WTC11 (cell line): ENCODE data around the gene EYS. TPM values are rescaled to one million over a fixed set of nuclear protein-coding genes. Genes with fewer than 3 reads are reported as not detected.

Source experiments
- ATAC-seq: fragments of 200-7000 bp; cut with Tn5 transposase; 2 replicates; pipeline ENCODE4 v1.10.0; 2021; ENCODE audit warnings: mild to moderate bottlenecking, moderate library complexity
- CTCF ChIA-PET: fragments of 300-600 bp; sonication (Branson Sonifier 250); formaldehyde crosslinking; loops from one replicate; lab custom pipeline; 2021; ENCODE audit warnings: antibody characterized with exemption; lab: Charles Lee
- POLR2A ChIA-PET: fragments of 350-600 bp; sonication (Branson Sonifier 250); formaldehyde crosslinking; loops from one replicate; lab custom pipeline; 2021; ENCODE audit warnings: antibody characterized with exemption; lab: Charles Lee
- DNase-seq: peaks from one replicate; pipeline ENCODE4 v3.0.0; 2021; ENCODE audit warnings: low spot score
- H3K27ac Mint-ChIP-seq: 2 replicates; pipeline ENCODE4 v1.8.0; 2021; ENCODE audit warnings: mixed read lengths
- H3K27me3 Mint-ChIP-seq: 2 replicates; pipeline ENCODE4 v1.8.0; 2021; ENCODE audit warnings: low read depth, mild to moderate bottlenecking, moderate library complexity, mixed read lengths
- H3K36me3 Mint-ChIP-seq: 2 replicates; pipeline ENCODE4 v1.8.0; 2021; ENCODE audit warnings: mixed read lengths
- H3K4me1 Mint-ChIP-seq: 2 replicates; pipeline ENCODE4 v1.8.0; 2022; ENCODE audit warnings: mixed read lengths
- H3K4me3 Mint-ChIP-seq: 2 replicates; pipeline ENCODE4 v1.8.0; 2021; ENCODE audit warnings: mild to moderate bottlenecking, moderate library complexity, mixed read lengths
- H3K9me3 Mint-ChIP-seq: 2 replicates; pipeline ENCODE4 v1.8.0; 2021; ENCODE audit warnings: mixed read lengths
- ARID4B ChIP-seq: sonication (generic); formaldehyde crosslinking; IDR thresholded peaks from 2 replicates; pipeline ENCODE4 v1.8.0; 2023; ENCODE audit warnings: missing genetic modification reagents, mild to moderate bottlenecking, borderline replicate concordance
- ATF2 ChIP-seq: sonication (generic); formaldehyde crosslinking; IDR thresholded peaks from 2 replicates; pipeline ENCODE4 v1.8.1; 2022; ENCODE audit warnings: low read depth, missing genetic modification reagents, borderline replicate concordance
- ATF3 ChIP-seq: sonication (generic); formaldehyde crosslinking; conservative IDR thresholded peaks from 2 replicates; pipeline ENCODE4 v1.8.1; 2022; ENCODE audit warnings: mild to moderate bottlenecking, missing genetic modification reagents
- CBFB ChIP-seq: sonication (generic); formaldehyde crosslinking; IDR thresholded peaks from 2 replicates; pipeline ENCODE4 v1.8.1; 2022; ENCODE audit warnings: mild to moderate bottlenecking, low read depth, missing genetic modification reagents
- E2F4 ChIP-seq: sonication (generic); formaldehyde crosslinking; IDR thresholded peaks from 2 replicates; pipeline ENCODE4 v1.8.1; 2022; ENCODE audit warnings: low read depth, mild to moderate bottlenecking, moderate library complexity, missing genetic modification reagents, borderline replicate concordance
- E2F5 ChIP-seq: sonication (generic); formaldehyde crosslinking; IDR thresholded peaks from 2 replicates; pipeline ENCODE4 v1.8.1; 2022; ENCODE audit warnings: mild to moderate bottlenecking, moderate library complexity, missing genetic modification reagents
- ELF4 ChIP-seq: sonication (generic); formaldehyde crosslinking; IDR thresholded peaks from 2 replicates; pipeline ENCODE4 v1.8.1; 2022; ENCODE audit warnings: low read depth, mild to moderate bottlenecking, moderate library complexity, missing genetic modification reagents
- GABPB1 ChIP-seq: sonication (generic); formaldehyde crosslinking; IDR thresholded peaks from 2 replicates; pipeline ENCODE4 v1.8.1; 2023; ENCODE audit warnings: mild to moderate bottlenecking, missing genetic modification reagents
- GTF2I ChIP-seq: fragments of 250-450 bp; sonication (Bioruptor Pico); conservative IDR thresholded peaks from 2 replicates; pipeline ENCODE4 v1.4.0; 2021; ENCODE audit warnings: mild to moderate bottlenecking
- HMGXB4 ChIP-seq: sonication (generic); formaldehyde crosslinking; IDR thresholded peaks from 2 replicates; pipeline ENCODE4 v1.8.1; 2023; ENCODE audit warnings: mild to moderate bottlenecking, moderate library complexity, missing genetic modification reagents
- NR3C1 ChIP-seq: sonication (generic); formaldehyde crosslinking; conservative IDR thresholded peaks from 2 replicates; pipeline ENCODE4 v1.8.1; 2023; ENCODE audit warnings: low read depth, mild to moderate bottlenecking, missing genetic modification reagents
- OVOL2 ChIP-seq: fragments of 250-450 bp; sonication (Bioruptor Pico); IDR thresholded peaks from 2 replicates; pipeline ENCODE4 v1.9.0; 2021; ENCODE audit warnings: mild to moderate bottlenecking, borderline replicate concordance
- RELA ChIP-seq: sonication (generic); formaldehyde crosslinking; IDR thresholded peaks from 2 replicates; pipeline ENCODE4 v1.8.1; 2022; ENCODE audit warnings: missing genetic modification reagents, mild to moderate bottlenecking, borderline replicate concordance
- SMAD3 ChIP-seq: sonication (generic); formaldehyde crosslinking; IDR thresholded peaks from 2 replicates; pipeline ENCODE4 v1.8.0; 2022; ENCODE audit warnings: missing genetic modification reagents, mild to moderate bottlenecking, borderline replicate concordance
- TCF7 ChIP-seq: sonication (generic); formaldehyde crosslinking; IDR thresholded peaks from 2 replicates; pipeline ENCODE4 v1.8.0; 2022; ENCODE audit warnings: mild to moderate bottlenecking, low read depth, missing genetic modification reagents, moderate library complexity
- USF1 ChIP-seq: sonication (generic); formaldehyde crosslinking; IDR thresholded peaks from 2 replicates; pipeline ENCODE4 v1.8.0; 2022; ENCODE audit warnings: mild to moderate bottlenecking, missing genetic modification reagents
- ZBTB21 ChIP-seq: sonication (generic); formaldehyde crosslinking; IDR thresholded peaks from 2 replicates; pipeline ENCODE4 v1.8.1; 2023; ENCODE audit warnings: mild to moderate bottlenecking, missing genetic modification reagents, borderline replicate concordance
- ZNF317 ChIP-seq: sonication (generic); formaldehyde crosslinking; IDR thresholded peaks from 2 replicates; pipeline ENCODE4 v1.8.1; 2023; ENCODE audit warnings: low read depth, mild to moderate bottlenecking, moderate library complexity, missing genetic modification reagents, borderline replicate concordance
- ZSCAN18 ChIP-seq: fragments of 250-450 bp; sonication (Bioruptor Pico); IDR thresholded peaks from 2 replicates; pipeline ENCODE4 v2.1.2; 2022; ENCODE audit warnings: mild to moderate bottlenecking, moderate library complexity
- total RNA-seq: library from RNA; stranded (reverse); gene quantifications from 3 replicates; pipeline ENCODE4 v1.2.3, GENCODE V29; 2021

EYS gene
- total RNA-seq, 1 experiment from 2014 or later: not detected

GRCh38 chr6:64715624-64716023 is 991.4 kb downstream of the EYS start:
- peaks cover 13% of the 10 kb centered on the region for H3K36me3 Mint-ChIP-seq
- CTCF ChIA-PET: no interaction called here
- POLR2A ChIA-PET: no interaction called here
- DNase-seq (no peak), ATAC-seq (no peak)
- TF ChIP-seq ZNF317 (no peak), E2F5 (CRISPR knock-in tag) (no peak), ATF2 (no peak), E2F4 (CRISPR knock-in tag) (no peak), GTF2I (CRISPR knock-in tag) (no peak), RELA (CRISPR knock-in tag) (no peak), ARID4B (CRISPR knock-in tag) (no peak), ATF3 (CRISPR knock-in tag) (no peak), ELF4 (CRISPR knock-in tag) (no peak), OVOL2 (CRISPR knock-in tag) (no peak), NR3C1 (CRISPR knock-in tag) (no peak), ZSCAN18 (CRISPR knock-in tag) (no peak), USF1 (CRISPR knock-in tag) (no peak), SMAD3 (CRISPR knock-in tag) (no peak), GABPB1 (no peak), TCF7 (CRISPR knock-in tag) (no peak), CBFB (CRISPR knock-in tag) (no peak), HMGXB4 (CRISPR knock-in tag) (no peak), ZBTB21 (CRISPR knock-in tag) (no peak)
- no peak overlapping the region for H3K4me3 Mint-ChIP-seq
- peaks cover 48% of the 10 kb centered on the region for H3K9me3 Mint-ChIP-seq
- no peak overlapping the region for H3K27ac Mint-ChIP-seq
- peaks cover 5% of the 10 kb centered on the region for H3K27me3 Mint-ChIP-seq
- no peaks in the 10 kb centered on the region for H3K4me1 Mint-ChIP-seq
